H1 (cell line): ENCODE results near the gene WFDC5. TPM values are rescaled to one million over a fixed set of nuclear protein-coding genes. Genes with fewer than 3 reads are reported as not detected.

Experiments used
- CTCF ChIA-PET: fragments of 300-600 bp; sonication (Branson Sonifier 250); formaldehyde crosslinking; loops from one replicate; lab custom pipeline; 2021; ENCODE audit not compliant: partially characterized antibody; lab: Charles Lee
- POLR2A ChIA-PET: fragments of 300-600 bp; sonication (Branson Sonifier 250); formaldehyde crosslinking; loops from one replicate; lab custom pipeline; 2021; ENCODE audit warnings: inconsistent platforms; ENCODE audit not compliant: partially characterized antibody; lab: Charles Lee
- DNase-seq, 2 experiments: peaks; one replicate each; pipeline versions ENCODE4 v3.0.0 to v3.0.0-alpha.2; 2010 to 2022; ENCODE audit warnings: low spot score in 2 of 2, low read depth in 1 of 2, mixed read lengths in 1 of 2
- FAIRE-seq: peaks from 2 replicates; lab custom pipeline; 2011; peaks lifted over from hg19 to GRCh38; lab: Jason Lieb, UNC
- H2AFZ ChIP-seq: 2 replicates; pipeline ENCODE4 v1.8.1; 2012; ENCODE audit warnings: low read length, inconsistent platforms
- H2AK5ac ChIP-seq: 2 replicates; pipeline ENCODE4 v1.6.1; 2013; ENCODE audit warnings: low read depth, low read length
- H2BK120ac ChIP-seq: replicated peaks from 2 replicates; pipeline ENCODE3; 2013; ENCODE audit warnings: low read depth, low read length, inconsistent platforms
- H2BK12ac ChIP-seq: 2 replicates; pipeline ENCODE4 v1.6.1; 2013; ENCODE audit warnings: low read depth, low read length
- H2BK15ac ChIP-seq: 2 replicates; pipeline ENCODE4 v1.6.1; 2013; ENCODE audit warnings: low read length
- H2BK20ac ChIP-seq: 2 replicates; pipeline ENCODE4 v1.6.1; 2013; ENCODE audit warnings: low read length
- H2BK5ac ChIP-seq: 2 replicates; pipeline ENCODE4 v1.6.1; 2013; ENCODE audit warnings: low read depth, low read length
- H3K14ac ChIP-seq: 2 replicates; pipeline ENCODE4 v1.6.1; 2013; ENCODE audit warnings: inconsistent platforms; ENCODE audit not compliant: insufficient read length
- H3K18ac ChIP-seq: 2 replicates; pipeline ENCODE4 v1.6.1; 2013; ENCODE audit warnings: low read length; ENCODE audit errors: extremely low read depth
- H3K23ac ChIP-seq: 2 replicates; pipeline ENCODE4 v1.6.1; 2013; ENCODE audit warnings: inconsistent platforms; ENCODE audit not compliant: insufficient read length
- H3K23me2 ChIP-seq: 2 replicates; pipeline ENCODE4 v1.6.1; 2013; ENCODE audit warnings: low read depth, low read length
- H3K27ac ChIP-seq: 2 replicates; pipeline ENCODE4 v1.6.1; 2011; ENCODE audit warnings: low read depth, low read length, inconsistent platforms
- H3K27me3 ChIP-seq, 4 experiments: replicated peaks in 1 of 4; 1 replicate in 1 of 4; 2 replicates in 3 of 4; pipeline versions ENCODE4 v1.6.1 to v1.8.1; 2011 to 2013; ENCODE audit warnings: low read length in 3 of 4, mild to moderate bottlenecking in 3 of 4, inconsistent platforms in 2 of 4, mixed read lengths in 2 of 4, moderate library complexity in 1 of 4; ENCODE audit not compliant: control insufficient read depth in 3 of 4, insufficient read depth in 3 of 4; ENCODE audit errors: extremely low read depth in 1 of 4
- H3K36me3 ChIP-seq, 4 experiments: 2 replicates each; pipeline versions ENCODE4 v1.6.1 to v1.8.1; 2011 to 2013; ENCODE audit warnings: mild to moderate bottlenecking in 4 of 4, low read length in 3 of 4, moderate library complexity in 2 of 4, control low read depth in 1 of 4, inconsistent platforms in 1 of 4; ENCODE audit not compliant: insufficient read depth in 4 of 4, control insufficient read depth in 2 of 4
- H3K4ac ChIP-seq: replicated peaks from 2 replicates; pipeline ENCODE3; 2013; ENCODE audit warnings: low read length, low read depth, mixed read lengths, inconsistent platforms; ENCODE audit not compliant: insufficient read length
- H3K4me1 ChIP-seq, 4 experiments: replicated peaks in 1 of 4; 1 replicate in 1 of 4; 2 replicates in 3 of 4; pipeline versions ENCODE4 v1.6.1 to v1.8.1; 2011 to 2013; ENCODE audit warnings: low read length in 3 of 4, inconsistent platforms in 2 of 4, mixed read lengths in 1 of 4; ENCODE audit not compliant: insufficient read depth in 4 of 4, control insufficient read depth in 3 of 4
- H3K4me2 ChIP-seq, 2 experiments: 2 replicates each; pipeline versions ENCODE4 v1.6.1 to v1.8.1; 2011 to 2013; ENCODE audit warnings: low read depth in 2 of 2, low read length in 2 of 2, control low read depth in 1 of 2, inconsistent platforms in 1 of 2, mild to moderate bottlenecking in 1 of 2; ENCODE audit not compliant: insufficient read depth in 1 of 2
- H3K4me3 ChIP-seq, 4 experiments: fragments of 200-600, 300-600 bp in 1 of 4; sonication (generic), shearing (Covaris generic), sonication (Bioruptor Twin) in 1 of 4; 2 replicates each; pipeline versions ENCODE4 v1.5.1 to v1.8.1; 2011 to 2016; ENCODE audit warnings: low read length in 4 of 4, low read depth in 3 of 4, control low read depth in 2 of 4, inconsistent platforms in 2 of 4, mild to moderate bottlenecking in 2 of 4, mixed read lengths in 1 of 4, moderate library complexity in 1 of 4; ENCODE audit not compliant: insufficient read depth in 2 of 4; ENCODE audit errors: extremely low read depth in 1 of 4
- H3K56ac ChIP-seq: replicated peaks from 2 replicates; pipeline ENCODE3; 2013; ENCODE audit warnings: low read depth, mild to moderate bottlenecking, mixed read lengths, low read length, inconsistent platforms; ENCODE audit not compliant: insufficient read length
- H3K79me1 ChIP-seq: 2 replicates; pipeline ENCODE4 v1.6.1; 2013; ENCODE audit warnings: low read depth, low read length, control low read depth
- H3K79me2 ChIP-seq, 2 experiments: 2 replicates each; pipeline versions ENCODE4 v1.6.1 to v1.8.1; 2012 to 2013; ENCODE audit warnings: low read length in 2 of 2, mild to moderate bottlenecking in 2 of 2, inconsistent platforms in 1 of 2; ENCODE audit not compliant: insufficient read depth in 2 of 2, control insufficient read depth in 1 of 2
- H3K9ac ChIP-seq, 4 experiments: replicated peaks in 1 of 4; 1 replicate in 1 of 4; 2 replicates in 3 of 4; pipeline versions ENCODE4 v1.6.1 to v1.8.1; 2011 to 2013; ENCODE audit warnings: low read depth in 3 of 4, low read length in 3 of 4, control low read depth in 2 of 4, mild to moderate bottlenecking in 2 of 4, moderate library complexity in 2 of 4, inconsistent platforms in 1 of 4; ENCODE audit errors: extremely low read depth in 1 of 4
- H3K9me3 ChIP-seq, 2 experiments: 2 replicates each; pipeline versions ENCODE4 v1.6.1 to v1.8.1; 2012 to 2013; ENCODE audit warnings: mild to moderate bottlenecking in 2 of 2, moderate library complexity in 2 of 2, control low read depth in 1 of 2, inconsistent platforms in 1 of 2, low read depth in 1 of 2, low read length in 1 of 2, mixed read lengths in 1 of 2; ENCODE audit not compliant: insufficient read depth in 2 of 2
- H4K20me1 ChIP-seq, 2 experiments: replicated peaks in 1 of 2; 2 replicates each; pipeline versions ENCODE3 to v1.8.1; 2011 to 2013; ENCODE audit warnings: inconsistent platforms in 2 of 2, low read length in 2 of 2, mild to moderate bottlenecking in 1 of 2; ENCODE audit not compliant: insufficient read depth in 2 of 2, control insufficient read depth in 1 of 2
- H4K5ac ChIP-seq: 2 replicates; pipeline ENCODE4 v1.6.1; 2013; ENCODE audit warnings: low read length, low read depth, mixed read lengths, inconsistent platforms; ENCODE audit not compliant: insufficient read length
- H4K8ac ChIP-seq: 2 replicates; pipeline ENCODE4 v1.8.0; 2013; ENCODE audit warnings: mild to moderate bottlenecking, moderate library complexity, low read length, inconsistent platforms; ENCODE audit not compliant: insufficient read depth; ENCODE audit errors: extremely low read depth
- H4K91ac ChIP-seq: replicated peaks from 2 replicates; pipeline ENCODE3; 2013; ENCODE audit warnings: low read length, mixed read lengths, inconsistent platforms; ENCODE audit not compliant: insufficient read length
- BRCA1 ChIP-seq: IDR thresholded peaks from 2 replicates; pipeline ENCODE4 v1.6.1; 2012; ENCODE audit warnings: low read depth, low read length, improper control_type of control experiment
- CBX5 ChIP-seq: fragments of 300-800, 300-1000 bp; sonication (generic); IDR thresholded peaks from 2 replicates; pipeline ENCODE4 v1.7.1; 2016; ENCODE audit warnings: antibody characterized with exemption, low read length, low read depth
- CREB1 ChIP-seq: IDR thresholded peaks from 2 replicates; pipeline ENCODE4 v1.6.1; 2012; ENCODE audit warnings: inconsistent platforms
- CTBP2 ChIP-seq: IDR thresholded peaks from 2 replicates; pipeline ENCODE4 v1.7.0; 2011; ENCODE audit warnings: borderline replicate concordance, mild to moderate bottlenecking, moderate library complexity, mixed read lengths, low read length; ENCODE audit not compliant: insufficient read depth, insufficient read length
- EGR1 ChIP-seq: IDR thresholded peaks from 2 replicates; pipeline ENCODE4 v1.6.1; 2011; ENCODE audit warnings: low read depth, low read length, borderline replicate concordance
- GTF2F1 ChIP-seq: IDR thresholded peaks from 2 replicates; pipeline ENCODE4 v1.6.1; 2012; ENCODE audit warnings: low read depth, low read length, improper control_type of control experiment, borderline replicate concordance
- HDAC6 ChIP-seq: IDR thresholded peaks from one replicate; pipeline ENCODE4 v1.7.1; 2012; ENCODE audit warnings: low read depth, mild to moderate bottlenecking, inconsistent platforms, low read length, moderate library complexity
- JUND ChIP-seq: IDR thresholded peaks from 2 replicates; pipeline ENCODE4 v1.6.1; 2011; ENCODE audit warnings: mild to moderate bottlenecking, improper control_type of control experiment, low read length
- KDM4A ChIP-seq: IDR thresholded peaks from one replicate; pipeline ENCODE4 v1.7.1; 2012; ENCODE audit warnings: low read depth, mild to moderate bottlenecking, moderate library complexity, low read length, inconsistent platforms; ENCODE audit not compliant: severe bottlenecking
- RFX5 ChIP-seq: IDR thresholded peaks from 2 replicates; pipeline ENCODE4 v1.6.1; 2011; ENCODE audit warnings: low read depth, low read length, improper control_type of control experiment, borderline replicate concordance
- SP1 ChIP-seq: IDR thresholded peaks from 2 replicates; pipeline ENCODE4 v1.6.1; 2011; ENCODE audit warnings: low read depth, low read length
- TAF1 ChIP-seq: IDR thresholded peaks from 2 replicates; pipeline ENCODE4 v1.6.1; 2011; ENCODE audit warnings: mild to moderate bottlenecking, low read depth, low read length
- TCF12 ChIP-seq: IDR thresholded peaks from 2 replicates; pipeline ENCODE4 v1.6.1; 2011; ENCODE audit warnings: low read depth, mild to moderate bottlenecking, low read length
- USF2 ChIP-seq: IDR thresholded peaks from 2 replicates; pipeline ENCODE4 v1.6.1; 2011; ENCODE audit warnings: low read length, improper control_type of control experiment
- YY1 ChIP-seq: IDR thresholded peaks from 2 replicates; pipeline ENCODE4 v1.6.1; 2011; ENCODE audit warnings: low read depth, mild to moderate bottlenecking, low read length
- WGBS, 2 experiments: shearing (Covaris generic) in 1 of 2; methylation state at CpG; one replicate each; pipeline versions ENCODE4 v1.1.6 to v1.1.7; 2013 to 2015; ENCODE audit warnings: low lambda C conversion rate in 2 of 2, mixed read lengths in 2 of 2, inconsistent platforms in 1 of 2, low coverage in 1 of 2, missing lambda C conversion rate in 1 of 2; ENCODE audit not compliant: insufficient replicate concordance in 2 of 2, insufficient coverage in 1 of 2, insufficient read length in 1 of 2; ENCODE audit errors: extremely low coverage in 1 of 2, missing lambda C conversion rate in 1 of 2; 5-methylcytosine and 5-hydroxymethylcytosine counted together
- polyA plus RNA-seq, 7 experiments: library from polyadenylated mRNA; depleted of rRNA in 3 of 7; stranded (reverse) in 5 of 7; unstranded in 2 of 7; fragments of >200 nt in 5 of 7; fragments of 200-250 nt in 2 of 7; gene quantifications; 1 replicate in 5 of 7; 2 replicates in 1 of 7; 4 replicates in 1 of 7; pipeline versions ENCODE4 v1.2.1 to v1.2.3, GENCODE V29; 2011 to 2013; ENCODE audit warnings: missing spikeins in 2 of 7, mixed read lengths in 2 of 7
- total RNA-seq: library from RNA; stranded (reverse); fragmentation: NEBNext Ultra II Directional; extraction: Animal tissue kit (Norgen Biotek cat#: 25700); gene quantifications from 2 replicates; pipeline ENCODE4 v1.2.1, GENCODE V29; 2021

Gene WFDC5
- total and polyA plus RNA-seq, 2 of the 8 experiments (the other 6 are each of a cell fraction or from before 2014, with no cell fraction given): not detected

- no peak overlapping the region for H2BK12ac ChIP-seq
- H2BK15ac ChIP-seq: no peak overlapping the region
- no peak overlapping the region for H2BK20ac ChIP-seq
- no peak overlapping the region for H4K8ac ChIP-seq
- H3K27ac ChIP-seq: no peak overlapping the region
- no peaks in the 10 kb centered on the region for H3K79me1 ChIP-seq
- no peak overlapping the region for H2BK120ac ChIP-seq
- no peak overlapping the region for H2AK5ac ChIP-seq
- no peak overlapping the region for H2BK5ac ChIP-seq
- ChIA-PET CTCF (interaction anchor here (1.8 to 2.5 kb wide), 2 partner anchors 10 to 14 kb away, joined by 5 to 17 read pairs; no protein-coding TSS in a partner anchor), POLR2A (no interaction called here)
- H3K9me3 ChIP-seq: no peaks in the 10 kb centered on the region
- H2AFZ ChIP-seq: no peak overlapping the region
- no peaks in the 10 kb centered on the region for H4K20me1 ChIP-seq
- no peak overlapping the region for H3K23ac ChIP-seq
- DNase-seq (no peak), FAIRE-seq (no peak)
- WGBS, 2 experiments: 88% methylated on average over 2 of the region's 2 CpGs; no CpG with 5 or more reads in 1 of the 2 experiments
- no peak overlapping the region for H3K14ac ChIP-seq
- H3K18ac ChIP-seq: no peak overlapping the region
- no peaks in the 10 kb centered on the region for H3K27me3 ChIP-seq
- H3K4ac ChIP-seq: no peak overlapping the region
- H3K9ac ChIP-seq: no peak overlapping the region
- no peaks in the 10 kb centered on the region for H3K4me1 ChIP-seq
- H3K4me3 ChIP-seq: no peak overlapping the region
- H3K56ac ChIP-seq: no peak overlapping the region
- no peaks in the 10 kb centered on the region for H3K23me2 ChIP-seq
- H4K91ac ChIP-seq: no peak overlapping the region
- no peak overlapping the region for H3K4me2 ChIP-seq
- H4K5ac ChIP-seq: no peak overlapping the region
- H3K36me3 ChIP-seq: no peaks in the 10 kb centered on the region
- H3K79me2 ChIP-seq: no peaks in the 10 kb centered on the region
- TF ChIP-seq EGR1 (no peak), TCF12 (no peak), JUND (no peak), HDAC6 (no peak), KDM4A (no peak), CREB1 (no peak), SP1 (no peak), BRCA1 (no peak), GTF2F1 (no peak), TAF1 (no peak), CTBP2 (no peak), RFX5 (no peak), YY1 (no peak), CBX5 (no peak), USF2 (no peak)
These were observed 37.4 kb upstream of the WFDC5 start for GRCh38 chr20:45152405-45152804.
